ENCODE measurements around the gene DIP2C.

- TF ChIP-seq MAX (CRISPR knock-in tag; IDR thresholded peaks at IDR 0.05) (no peak), CTCF (IDR thresholded peaks at IDR 0.05) (no peak), SOX15 (CRISPR knock-in tag; IDR thresholded peaks at IDR 0.05) (no peak), ATF2 (CRISPR knock-in tag; IDR thresholded peaks at IDR 0.05; ENCODE audit: borderline replicate concordance, low read depth) (no peak), ATF6 (CRISPR knock-in tag; IDR thresholded peaks at IDR 0.05) (no peak), ZNF121 (CRISPR knock-in tag; IDR thresholded peaks at IDR 0.05) (no peak), PRDM15 (CRISPR knock-in tag; IDR thresholded peaks at IDR 0.05) (no peak), USF2 (CRISPR knock-in tag; IDR thresholded peaks at IDR 0.05) (no peak), TCF7 (CRISPR knock-in tag; IDR thresholded peaks at IDR 0.05; ENCODE audit: low read depth) (no peak), NFYB (CRISPR knock-in tag; conservative IDR thresholded peaks at IDR 0.05; ENCODE audit: low read depth) (no peak), AR (CRISPR knock-in tag; IDR thresholded peaks at IDR 0.05) (no peak), ZNF396 (CRISPR knock-in tag; IDR thresholded peaks at IDR 0.05; ENCODE audit: borderline replicate concordance) (no peak), JUN (CRISPR knock-in tag; IDR thresholded peaks at IDR 0.05) (no peak), E2F5 (CRISPR knock-in tag; IDR thresholded peaks at IDR 0.05) (no peak)
Observed at GRCh38 chr10:282294-283139, 407.0 kb downstream of the DIP2C start.

All from WTC11 (cell line).